ENCODE measurements around the gene SLC52A3. TPM values are rescaled to one million over a fixed set of nuclear protein-coding genes. Genes with fewer than 3 reads are reported as not detected.
A peak's percentile ranks its signal among the peaks of the same experiment; 100 is the strongest.

Gene SLC52A3
- total and polyA plus RNA-seq, 2 of the 13 experiments (the other 11 are each of a cell fraction or from before 2014, with no cell fraction given) = 0.03 TPM; not detected in 1

DNA sequence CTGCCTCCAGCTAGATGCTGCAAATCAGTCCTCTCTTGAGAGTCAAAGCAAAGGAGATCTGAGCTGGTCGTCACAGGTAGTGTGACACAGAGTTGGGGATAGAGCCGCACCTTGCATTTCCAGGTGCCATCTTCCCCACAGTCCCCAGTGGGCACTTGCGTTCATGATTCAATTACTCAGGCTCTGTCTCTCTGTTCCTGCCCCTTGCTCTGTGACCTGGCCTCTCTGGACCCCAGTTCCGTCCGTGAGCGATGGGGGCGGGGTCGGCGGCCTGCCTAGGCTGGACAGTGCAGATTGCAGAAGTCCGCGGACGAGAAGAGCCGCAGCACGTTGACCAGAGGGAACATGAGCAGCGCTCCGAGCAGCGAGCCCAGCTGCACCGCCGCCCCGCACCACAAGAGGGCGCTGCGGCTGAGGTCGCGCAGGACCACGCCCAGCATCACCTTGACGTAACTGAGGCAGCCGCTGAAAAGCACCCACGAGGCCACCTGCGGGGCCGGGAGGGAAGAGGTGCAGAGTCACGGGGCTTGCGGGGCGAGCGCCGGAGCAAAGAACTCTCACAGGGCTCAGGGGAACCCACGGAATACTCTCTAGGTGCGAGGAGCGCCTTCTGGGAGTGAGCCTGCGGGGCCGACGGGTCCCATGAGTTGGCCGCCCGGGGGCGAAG, 7.4 kb downstream of the SLC52A3 start (continued):
- TF ChIP-seq, protein P1, sequence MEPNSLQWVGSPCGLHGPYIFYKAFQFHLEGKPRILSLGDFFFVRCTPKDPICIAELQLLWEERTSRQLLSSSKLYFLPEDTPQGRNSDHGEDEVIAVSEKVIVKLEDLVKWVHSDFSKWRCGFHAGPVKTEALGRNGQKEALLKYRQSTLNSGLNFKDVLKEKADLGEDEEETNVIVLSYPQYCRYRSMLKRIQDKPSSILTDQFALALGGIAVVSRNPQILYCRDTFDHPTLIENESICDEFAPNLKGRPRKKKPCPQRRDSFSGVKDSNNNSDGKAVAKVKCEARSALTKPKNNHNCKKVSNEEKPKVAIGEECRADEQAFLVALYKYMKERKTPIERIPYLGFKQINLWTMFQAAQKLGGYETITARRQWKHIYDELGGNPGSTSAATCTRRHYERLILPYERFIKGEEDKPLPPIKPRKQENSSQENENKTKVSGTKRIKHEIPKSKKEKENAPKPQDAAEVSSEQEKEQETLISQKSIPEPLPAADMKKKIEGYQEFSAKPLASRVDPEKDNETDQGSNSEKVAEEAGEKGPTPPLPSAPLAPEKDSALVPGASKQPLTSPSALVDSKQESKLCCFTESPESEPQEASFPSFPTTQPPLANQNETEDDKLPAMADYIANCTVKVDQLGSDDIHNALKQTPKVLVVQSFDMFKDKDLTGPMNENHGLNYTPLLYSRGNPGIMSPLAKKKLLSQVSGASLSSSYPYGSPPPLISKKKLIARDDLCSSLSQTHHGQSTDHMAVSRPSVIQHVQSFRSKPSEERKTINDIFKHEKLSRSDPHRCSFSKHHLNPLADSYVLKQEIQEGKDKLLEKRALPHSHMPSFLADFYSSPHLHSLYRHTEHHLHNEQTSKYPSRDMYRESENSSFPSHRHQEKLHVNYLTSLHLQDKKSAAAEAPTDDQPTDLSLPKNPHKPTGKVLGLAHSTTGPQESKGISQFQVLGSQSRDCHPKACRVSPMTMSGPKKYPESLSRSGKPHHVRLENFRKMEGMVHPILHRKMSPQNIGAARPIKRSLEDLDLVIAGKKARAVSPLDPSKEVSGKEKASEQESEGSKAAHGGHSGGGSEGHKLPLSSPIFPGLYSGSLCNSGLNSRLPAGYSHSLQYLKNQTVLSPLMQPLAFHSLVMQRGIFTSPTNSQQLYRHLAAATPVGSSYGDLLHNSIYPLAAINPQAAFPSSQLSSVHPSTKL (CRISPR knock-in tag; IDR thresholded peaks at IDR 0.05) = peak; percentile 24; the same call in 1 of the 2 replicates
- no peak for TF ChIP-seq ATAD3A (CRISPR knock-in tag; IDR thresholded peaks at IDR 0.05)
- no peak for TF ChIP-seq NR2F2 (IDR thresholded peaks at IDR 0.05; ENCODE audit: borderline replicate concordance, low read depth)
- no peak for TF ChIP-seq SOX6 (IDR thresholded peaks at IDR 0.05)
- TF ChIP-seq SOX6 (CRISPR knock-in tag; IDR thresholded peaks at IDR 0.05) = no peak; the same call in 1 of the 2 replicates
- TF ChIP-seq SCMH1 (CRISPR knock-in tag; IDR thresholded peaks at IDR 0.05; ENCODE audit: borderline replicate concordance) = no peak
- TF ChIP-seq ZNF780A (CRISPR knock-in tag; IDR thresholded peaks at IDR 0.05) = no peak
- TF ChIP-seq, protein P2, sequence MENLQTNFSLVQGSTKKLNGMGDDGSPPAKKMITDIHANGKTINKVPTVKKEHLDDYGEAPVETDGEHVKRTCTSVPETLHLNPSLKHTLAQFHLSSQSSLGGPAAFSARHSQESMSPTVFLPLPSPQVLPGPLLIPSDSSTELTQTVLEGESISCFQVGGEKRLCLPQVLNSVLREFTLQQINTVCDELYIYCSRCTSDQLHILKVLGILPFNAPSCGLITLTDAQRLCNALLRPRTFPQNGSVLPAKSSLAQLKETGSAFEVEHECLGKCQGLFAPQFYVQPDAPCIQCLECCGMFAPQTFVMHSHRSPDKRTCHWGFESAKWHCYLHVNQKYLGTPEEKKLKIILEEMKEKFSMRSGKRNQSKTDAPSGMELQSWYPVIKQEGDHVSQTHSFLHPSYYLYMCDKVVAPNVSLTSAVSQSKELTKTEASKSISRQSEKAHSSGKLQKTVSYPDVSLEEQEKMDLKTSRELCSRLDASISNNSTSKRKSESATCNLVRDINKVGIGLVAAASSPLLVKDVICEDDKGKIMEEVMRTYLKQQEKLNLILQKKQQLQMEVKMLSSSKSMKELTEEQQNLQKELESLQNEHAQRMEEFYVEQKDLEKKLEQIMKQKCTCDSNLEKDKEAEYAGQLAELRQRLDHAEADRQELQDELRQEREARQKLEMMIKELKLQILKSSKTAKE (CRISPR knock-in tag; IDR thresholded peaks at IDR 0.05; ENCODE audit: borderline replicate concordance) = no peak
- TF ChIP-seq, protein P3, sequence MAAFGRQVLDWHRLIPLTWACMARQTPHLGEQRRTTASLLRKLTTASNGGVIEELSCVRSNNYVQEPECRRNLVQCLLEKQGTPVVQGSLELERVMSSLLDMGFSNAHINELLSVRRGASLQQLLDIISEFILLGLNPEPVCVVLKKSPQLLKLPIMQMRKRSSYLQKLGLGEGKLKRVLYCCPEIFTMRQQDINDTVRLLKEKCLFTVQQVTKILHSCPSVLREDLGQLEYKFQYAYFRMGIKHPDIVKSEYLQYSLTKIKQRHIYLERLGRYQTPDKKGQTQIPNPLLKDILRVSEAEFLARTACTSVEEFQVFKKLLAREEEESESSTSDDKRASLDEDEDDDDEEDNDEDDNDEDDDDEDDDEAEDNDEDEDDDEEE (CRISPR knock-in tag; IDR thresholded peaks at IDR 0.05) = 0 out of 2 replicates have a peak, but pooled peaks have one; percentile 56
- peak; percentile 51; the same call in 1 of the 2 replicates for TF ChIP-seq ZMYM2 (CRISPR knock-in tag; IDR thresholded peaks at IDR 0.05)
- TF ChIP-seq, protein P4, sequence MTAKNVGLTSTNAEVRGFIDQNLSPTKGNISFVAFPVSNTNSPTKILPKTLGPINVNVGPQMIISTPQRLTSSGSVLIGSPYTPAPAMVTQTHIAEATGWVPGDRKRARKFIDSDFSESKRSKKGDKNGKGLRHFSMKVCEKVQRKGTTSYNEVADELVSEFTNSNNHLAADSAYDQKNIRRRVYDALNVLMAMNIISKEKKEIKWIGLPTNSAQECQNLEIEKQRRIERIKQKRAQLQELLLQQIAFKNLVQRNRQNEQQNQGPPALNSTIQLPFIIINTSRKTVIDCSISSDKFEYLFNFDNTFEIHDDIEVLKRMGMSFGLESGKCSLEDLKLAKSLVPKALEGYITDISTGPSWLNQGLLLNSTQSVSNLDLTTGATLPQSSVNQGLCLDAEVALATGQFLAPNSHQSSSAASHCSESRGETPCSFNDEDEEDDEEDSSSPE (CRISPR knock-in tag; IDR thresholded peaks at IDR 0.05) = no peak
- TF ChIP-seq TEAD3 (CRISPR knock-in tag; optimal IDR thresholded peaks at IDR 0.05; ENCODE audit: borderline replicate concordance) = peak; percentile 54
- no peak for TF ChIP-seq TMF1 (CRISPR knock-in tag; IDR thresholded peaks at IDR 0.05; ENCODE audit: low read depth)
- TF ChIP-seq, protein P5, sequence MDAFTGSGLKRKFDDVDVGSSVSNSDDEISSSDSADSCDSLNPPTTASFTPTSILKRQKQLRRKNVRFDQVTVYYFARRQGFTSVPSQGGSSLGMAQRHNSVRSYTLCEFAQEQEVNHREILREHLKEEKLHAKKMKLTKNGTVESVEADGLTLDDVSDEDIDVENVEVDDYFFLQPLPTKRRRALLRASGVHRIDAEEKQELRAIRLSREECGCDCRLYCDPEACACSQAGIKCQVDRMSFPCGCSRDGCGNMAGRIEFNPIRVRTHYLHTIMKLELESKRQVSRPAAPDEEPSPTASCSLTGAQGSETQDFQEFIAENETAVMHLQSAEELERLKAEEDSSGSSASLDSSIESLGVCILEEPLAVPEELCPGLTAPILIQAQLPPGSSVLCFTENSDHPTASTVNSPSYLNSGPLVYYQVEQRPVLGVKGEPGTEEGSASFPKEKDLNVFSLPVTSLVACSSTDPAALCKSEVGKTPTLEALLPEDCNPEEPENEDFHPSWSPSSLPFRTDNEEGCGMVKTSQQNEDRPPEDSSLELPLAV (CRISPR knock-in tag; conservative IDR thresholded peaks at IDR 0.05; ENCODE audit: low read depth) = no peak
- no peak for TF ChIP-seq CENPX (CRISPR knock-in tag; IDR thresholded peaks at IDR 0.05)
- no peak for TF ChIP-seq ZNF562 (CRISPR knock-in tag; IDR thresholded peaks at IDR 0.05; ENCODE audit: borderline replicate concordance)
- TF ChIP-seq ZFP36L2 (CRISPR knock-in tag; IDR thresholded peaks at IDR 0.05) = no peak
- TF ChIP-seq, protein P6, sequence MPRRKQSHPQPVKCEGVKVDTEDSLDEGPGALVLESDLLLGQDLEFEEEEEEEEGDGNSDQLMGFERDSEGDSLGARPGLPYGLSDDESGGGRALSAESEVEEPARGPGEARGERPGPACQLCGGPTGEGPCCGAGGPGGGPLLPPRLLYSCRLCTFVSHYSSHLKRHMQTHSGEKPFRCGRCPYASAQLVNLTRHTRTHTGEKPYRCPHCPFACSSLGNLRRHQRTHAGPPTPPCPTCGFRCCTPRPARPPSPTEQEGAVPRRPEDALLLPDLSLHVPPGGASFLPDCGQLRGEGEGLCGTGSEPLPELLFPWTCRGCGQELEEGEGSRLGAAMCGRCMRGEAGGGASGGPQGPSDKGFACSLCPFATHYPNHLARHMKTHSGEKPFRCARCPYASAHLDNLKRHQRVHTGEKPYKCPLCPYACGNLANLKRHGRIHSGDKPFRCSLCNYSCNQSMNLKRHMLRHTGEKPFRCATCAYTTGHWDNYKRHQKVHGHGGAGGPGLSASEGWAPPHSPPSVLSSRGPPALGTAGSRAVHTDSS (CRISPR knock-in tag; conservative IDR thresholded peaks at IDR 0.05) = 0 out of 2 replicates have a peak, but pooled peaks have one; percentile 85
